GM12874 (cell line): ENCODE results near the gene ZNF407.

ENCODE experiments used
- TF ChIP-seq, protein P1 (sequence below): IDR thresholded peaks from 2 replicates; pipeline ENCODE4 v1.5.1; 2011; ENCODE audit warnings: low read depth, mild to moderate bottlenecking, control low read depth, low read length, moderate library complexity; ENCODE audit not compliant: insufficient read depth

ZNF407 gene

DNA sequence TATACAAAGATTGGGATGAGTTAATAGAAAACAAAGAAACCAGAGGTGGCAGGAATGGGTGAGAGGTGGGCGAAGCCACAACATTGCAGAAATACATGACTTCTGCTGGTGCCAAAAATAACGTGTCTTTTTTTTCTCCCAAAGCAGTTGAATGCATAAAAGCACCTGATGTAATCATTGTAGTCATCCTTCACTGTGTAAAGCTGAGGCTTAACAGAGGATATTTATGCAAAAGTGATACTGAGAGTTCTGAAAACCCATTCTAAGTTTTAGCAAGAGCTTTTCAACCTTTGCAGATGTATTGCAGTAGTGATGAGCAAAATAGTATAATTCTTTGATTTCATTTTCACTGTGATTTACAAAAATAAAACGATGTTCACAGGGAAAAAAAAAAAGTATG lies 438.3 kb downstream of the ZNF407 start:
- TF ChIP-seq, protein P1, sequence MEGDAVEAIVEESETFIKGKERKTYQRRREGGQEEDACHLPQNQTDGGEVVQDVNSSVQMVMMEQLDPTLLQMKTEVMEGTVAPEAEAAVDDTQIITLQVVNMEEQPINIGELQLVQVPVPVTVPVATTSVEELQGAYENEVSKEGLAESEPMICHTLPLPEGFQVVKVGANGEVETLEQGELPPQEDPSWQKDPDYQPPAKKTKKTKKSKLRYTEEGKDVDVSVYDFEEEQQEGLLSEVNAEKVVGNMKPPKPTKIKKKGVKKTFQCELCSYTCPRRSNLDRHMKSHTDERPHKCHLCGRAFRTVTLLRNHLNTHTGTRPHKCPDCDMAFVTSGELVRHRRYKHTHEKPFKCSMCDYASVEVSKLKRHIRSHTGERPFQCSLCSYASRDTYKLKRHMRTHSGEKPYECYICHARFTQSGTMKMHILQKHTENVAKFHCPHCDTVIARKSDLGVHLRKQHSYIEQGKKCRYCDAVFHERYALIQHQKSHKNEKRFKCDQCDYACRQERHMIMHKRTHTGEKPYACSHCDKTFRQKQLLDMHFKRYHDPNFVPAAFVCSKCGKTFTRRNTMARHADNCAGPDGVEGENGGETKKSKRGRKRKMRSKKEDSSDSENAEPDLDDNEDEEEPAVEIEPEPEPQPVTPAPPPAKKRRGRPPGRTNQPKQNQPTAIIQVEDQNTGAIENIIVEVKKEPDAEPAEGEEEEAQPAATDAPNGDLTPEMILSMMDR, result no peak

DNA sequence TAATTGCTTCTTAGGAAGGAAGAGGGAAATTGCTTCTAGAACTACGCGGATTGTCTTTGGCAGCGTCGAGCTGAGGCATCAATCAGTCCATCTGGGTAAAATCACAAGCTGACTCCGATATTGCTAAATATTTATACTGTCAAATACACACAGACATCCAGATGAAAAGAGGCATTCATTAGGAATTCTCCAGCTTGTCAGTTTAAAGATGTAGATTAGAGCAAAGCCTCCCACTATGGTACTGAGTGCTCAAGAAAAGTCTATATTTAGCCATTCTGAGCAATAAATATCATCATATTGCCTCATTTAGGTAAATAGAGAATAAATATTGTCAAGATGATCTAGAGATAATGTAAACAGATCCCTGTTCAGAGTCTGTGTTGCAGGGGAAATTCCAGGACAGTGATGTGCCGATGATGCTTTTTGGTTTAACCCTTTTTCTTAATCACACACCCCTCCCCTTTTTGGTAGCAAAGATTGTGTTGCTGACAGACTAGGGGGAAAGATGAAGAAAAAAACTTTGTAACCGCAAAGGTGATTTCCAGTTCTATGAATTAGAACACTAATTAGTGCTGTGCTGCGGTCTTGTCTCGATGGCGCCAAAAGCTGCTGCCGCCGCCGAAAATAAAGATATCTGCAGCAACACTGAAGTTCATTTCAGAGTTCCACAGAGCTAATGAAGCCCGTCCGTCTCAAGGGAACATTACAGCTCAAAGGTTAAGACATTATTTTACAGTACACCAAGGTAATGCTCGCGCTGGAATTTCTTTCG lies 439.4 kb downstream of the ZNF407 start:
- TF ChIP-seq, protein P1, result no peak

- TF ChIP-seq, protein P1, result no peak
Measured at GRCh38 chr18:75037689-75037955, 440.0 kb downstream of the ZNF407 start.

DNA sequence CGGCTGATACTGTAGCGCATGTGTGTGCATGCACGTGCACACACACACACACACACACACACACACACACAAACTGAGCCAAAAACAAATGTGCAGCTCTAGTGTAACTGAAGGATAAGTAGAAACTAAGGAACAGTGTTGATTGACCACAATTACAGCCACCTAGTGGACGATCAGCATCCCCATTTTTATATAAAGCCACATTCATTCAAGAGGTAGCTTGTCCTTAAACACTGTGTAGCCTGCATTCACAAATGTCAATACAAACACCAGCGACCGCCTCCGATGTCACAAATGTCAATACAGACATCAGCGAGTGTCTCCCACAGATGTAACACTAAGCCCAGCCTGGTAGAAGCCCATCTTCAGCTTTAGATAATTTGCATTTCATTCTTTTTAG lies 443.9 kb downstream of the ZNF407 start:
- TF ChIP-seq, protein P1, result 0 out of 2 replicates have a peak, but pooled peaks have one; percentile 11

DNA sequence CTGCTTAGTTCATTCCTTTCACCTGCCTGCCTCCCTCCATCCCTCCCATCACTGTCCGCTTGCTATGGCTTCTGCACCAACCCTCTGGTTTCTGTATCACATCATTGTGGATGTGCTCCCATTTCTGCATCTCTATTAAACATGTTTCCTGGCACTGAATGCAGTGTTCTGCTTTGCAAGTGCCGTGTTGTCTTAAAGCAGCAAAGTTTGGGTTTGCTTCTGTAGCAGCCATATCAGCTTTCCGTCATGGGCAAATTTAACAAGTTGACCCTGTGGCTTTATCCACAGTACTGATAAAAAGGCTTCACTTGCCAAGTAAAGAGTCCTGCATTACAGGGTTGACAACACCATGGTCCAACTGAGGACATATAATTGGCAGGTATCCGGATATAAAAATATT lies 445.8 kb downstream of the ZNF407 start:
- TF ChIP-seq, protein P1, result no peak

DNA sequence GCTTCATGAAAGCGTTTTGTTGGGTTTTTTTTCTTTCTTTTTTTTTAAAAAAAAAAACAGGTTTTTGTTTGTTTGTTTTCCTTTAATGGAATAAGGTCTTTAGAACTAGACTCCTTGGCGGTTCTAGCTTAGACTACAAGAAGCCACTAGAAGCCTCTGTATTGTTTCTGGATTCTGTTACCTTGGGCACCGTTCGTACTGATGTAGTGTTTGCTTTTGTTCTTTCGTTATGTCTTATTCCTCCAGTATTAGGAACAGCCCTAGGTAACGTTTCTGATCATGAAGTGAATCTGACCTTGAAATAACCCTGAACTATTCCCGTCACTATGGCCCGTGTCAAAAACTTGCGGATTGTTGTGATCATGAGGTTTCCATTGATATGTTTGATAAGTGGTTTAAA lies 446.6 kb downstream of the ZNF407 start:
- TF ChIP-seq, protein P1, result no peak

DNA sequence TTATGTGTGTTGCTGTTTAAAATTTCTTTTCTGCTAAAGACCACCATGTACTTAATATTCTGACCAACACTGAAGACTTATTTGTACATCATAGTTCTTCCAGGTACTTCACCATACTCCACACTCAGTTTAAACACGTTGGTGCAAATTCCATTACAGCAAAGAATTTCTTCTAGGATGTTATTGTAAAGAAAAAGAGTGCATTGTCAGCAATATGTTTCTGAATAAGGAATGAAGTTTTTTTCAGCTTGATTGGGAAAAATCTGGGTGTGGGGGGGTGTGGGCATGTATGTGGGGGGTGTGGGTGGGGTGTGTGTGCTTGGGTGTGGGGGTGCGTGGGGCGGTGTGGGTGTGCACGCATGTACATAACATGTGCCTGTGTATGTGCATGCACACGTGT lies 447.1 kb downstream of the ZNF407 start:
- TF ChIP-seq, protein P1, result no peak

GRCh38 chr18:75045272-75045671 lies 447.6 kb downstream of the ZNF407 start:
- TF ChIP-seq, protein P1, result no peak
